IPS-20b (cell line): Measurements from ENCODE around the gene GUCA1A.
"Not testable (repeated sequence)": the region's sequence is repeated elsewhere in the genome, so short reads cannot be mapped to it uniquely, and the experiment has no call there.

Experiments
- H3K27ac ChIP-seq: one replicate; pipeline ENCODE4 v1.5.1; 2013; ENCODE audit warnings: low read length
- H3K27me3 ChIP-seq: 2 replicates; pipeline ENCODE4 v1.6.1; 2013; ENCODE audit warnings: mild to moderate bottlenecking, low read length, inconsistent platforms; ENCODE audit not compliant: insufficient read depth
- H3K36me3 ChIP-seq: 2 replicates; pipeline ENCODE4 v1.6.1; 2013; ENCODE audit warnings: low read depth, mild to moderate bottlenecking, inconsistent platforms, low read length, moderate library complexity; ENCODE audit not compliant: insufficient read depth
- H3K4me1 ChIP-seq: 2 replicates; pipeline ENCODE4 v1.6.1; 2013; ENCODE audit warnings: mild to moderate bottlenecking, control low read depth, inconsistent platforms, low read length, moderate library complexity; ENCODE audit not compliant: insufficient read depth
- H3K4me3 ChIP-seq: 2 replicates; pipeline ENCODE4 v1.5.1; 2013; ENCODE audit warnings: mild to moderate bottlenecking, low read length, inconsistent platforms
- H3K9ac ChIP-seq: 2 replicates; pipeline ENCODE4 v1.6.1; 2013; ENCODE audit warnings: low read depth, mild to moderate bottlenecking, inconsistent platforms, low read length, moderate library complexity
- H3K9me3 ChIP-seq: 2 replicates; pipeline ENCODE4 v1.6.1; 2013; ENCODE audit warnings: mild to moderate bottlenecking, low read depth, low read length, inconsistent platforms; ENCODE audit not compliant: insufficient read depth

Gene GUCA1A

DNA sequence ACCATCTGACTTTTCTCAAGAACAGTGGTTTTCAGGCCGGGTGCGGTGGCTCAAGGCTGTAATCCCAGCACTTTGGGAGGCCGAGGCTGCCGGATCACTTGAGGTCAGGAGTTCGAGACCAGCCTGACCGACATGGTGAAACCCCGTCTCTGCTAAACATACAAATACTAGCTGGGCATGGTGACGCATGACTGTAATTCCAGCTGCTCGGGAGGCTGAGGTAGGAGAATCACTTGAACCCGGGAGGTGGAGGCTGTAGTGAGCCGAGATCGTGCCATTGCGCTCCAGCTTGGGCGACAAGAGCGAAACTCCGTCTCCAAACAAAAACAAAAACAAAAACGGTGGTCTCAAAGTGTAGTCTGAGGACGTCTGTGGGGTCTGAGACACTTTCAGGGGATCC, 43.3 kb downstream of the GUCA1A start:
- not testable (repeated sequence) for H3K27ac ChIP-seq, H3K4me1 ChIP-seq, H3K27me3 ChIP-seq, H3K9me3 ChIP-seq
- Histone ChIP-seq H3K9ac (peak overlapping the region; percentile 95), H3K4me3 (peak overlapping the region; percentile 85), H3K36me3 (peaks cover 28% of the 10 kb centered on the region)

DNA sequence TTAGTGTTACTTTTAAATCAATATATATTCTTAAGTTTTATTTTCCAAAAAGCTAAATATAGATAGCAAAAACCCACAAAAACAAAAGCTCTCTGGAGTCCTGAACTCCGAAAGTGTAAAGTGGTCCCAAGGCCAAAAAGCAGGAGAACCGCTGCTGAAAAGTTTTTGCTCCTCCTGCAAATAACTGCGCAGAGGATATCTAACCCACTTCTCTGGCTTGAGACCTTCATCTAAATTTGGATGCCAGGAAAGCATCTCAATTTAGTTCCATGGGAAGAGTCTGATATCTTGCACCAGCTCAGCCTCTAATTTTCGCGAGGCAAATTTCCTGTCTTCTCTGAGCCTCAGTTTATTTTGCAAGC, 44.0 kb downstream of the GUCA1A start:
- Histone ChIP-seq H3K4me1 (peaks cover 5% of the 10 kb centered on the region; the same call in 1 of the 2 replicates), H3K4me3 (peak overlapping the region; percentile 85), H3K27me3 (no peaks in the 10 kb centered on the region), H3K27ac (no peak overlapping the region), H3K9me3 (no peaks in the 10 kb centered on the region), H3K9ac (peak overlapping the region; percentile 95), H3K36me3 (peaks cover 22% of the 10 kb centered on the region)

DNA sequence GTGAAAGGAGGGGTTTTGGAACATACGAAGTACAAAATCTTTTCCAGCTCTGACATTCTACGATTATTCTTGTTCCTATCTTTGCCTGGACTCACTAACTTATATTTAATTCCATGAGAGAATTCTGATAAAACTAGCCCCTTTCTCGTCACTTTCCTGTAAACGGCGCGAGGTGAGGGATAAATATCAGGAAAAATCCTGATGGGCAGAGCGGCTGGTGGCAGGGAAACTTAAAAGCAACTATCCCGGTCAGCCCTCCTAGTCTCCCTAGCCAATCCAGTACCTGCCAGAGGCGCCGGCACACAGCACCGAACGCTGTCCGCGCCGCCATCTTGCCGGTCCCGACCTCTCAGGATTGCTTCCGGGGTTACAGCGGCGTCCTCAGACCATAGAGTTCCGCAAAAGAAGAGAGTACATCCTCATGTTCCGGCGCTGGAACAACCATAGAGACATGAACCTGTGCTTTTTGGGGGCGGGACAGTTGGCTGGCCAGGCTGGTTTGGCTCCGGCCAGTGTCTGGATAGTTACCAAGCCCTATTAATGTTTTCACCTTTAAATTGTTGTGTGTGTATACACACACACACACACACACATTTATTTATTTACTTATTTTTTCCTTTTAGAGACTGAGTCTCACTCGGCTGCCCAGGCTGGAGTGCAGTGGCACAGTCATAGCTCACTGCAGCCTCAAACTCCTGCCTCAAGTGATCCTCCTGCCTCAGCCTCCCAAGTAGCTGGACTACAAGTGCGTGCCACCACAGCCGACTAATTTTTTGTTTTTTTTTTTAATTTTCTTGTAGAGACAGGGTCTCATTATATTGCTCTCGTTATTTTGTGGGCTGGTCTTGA, 44.6 kb downstream of the GUCA1A start, which contains the start of gene MRPS10:
Gene MRPS10, minus strand, starts transcription at position 343 of the 849 bp plus-strand sequence. Its CDS starts 12 bp downstream, at position 331.
- Histone ChIP-seq H3K27me3 (no peaks in the 10 kb centered on the region), H3K9me3 (no peaks in the 10 kb centered on the region), H3K4me3 (peak within 1 kb of the TSS; percentile 85), H3K4me1 (peaks cover 5% of the 10 kb centered on the region; the same call in 1 of the 2 replicates), H3K9ac (peak within 1 kb of the TSS; percentile 95), H3K36me3 (peaks cover 16% of the 10 kb centered on the region), H3K27ac (no peak within 1 kb of the TSS)

DNA sequence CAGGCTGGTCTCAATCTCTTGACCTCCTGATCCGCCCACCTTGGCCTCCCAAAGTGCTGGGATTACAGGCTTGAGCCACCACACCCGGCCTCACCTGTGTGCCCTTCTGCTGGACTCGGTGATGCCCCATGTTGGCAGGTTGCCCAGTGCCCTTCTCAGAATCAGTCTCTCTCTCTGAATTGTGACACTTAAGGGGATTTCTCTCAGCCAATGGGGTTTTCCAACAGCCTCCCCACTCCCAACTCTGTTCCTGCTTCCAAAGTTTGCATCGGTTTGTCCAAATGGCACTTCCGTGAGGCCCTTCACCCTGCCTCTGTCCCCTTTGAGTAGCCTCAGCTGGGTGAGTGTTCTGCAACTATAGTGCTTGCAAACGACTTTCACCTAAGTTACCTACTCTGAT, 47.6 kb downstream of the GUCA1A start:
- no peak overlapping the region for H3K4me3 ChIP-seq
- H3K9ac ChIP-seq, result no peak overlapping the region
- no peaks in the 10 kb centered on the region for H3K9me3 ChIP-seq
- H3K27ac ChIP-seq, result no peak overlapping the region
- H3K36me3 ChIP-seq, result no peaks in the 10 kb centered on the region
- H3K27me3 ChIP-seq, result no peaks in the 10 kb centered on the region
- peaks cover 5% of the 10 kb centered on the region; the same call in 1 of the 2 replicates for H3K4me1 ChIP-seq

DNA sequence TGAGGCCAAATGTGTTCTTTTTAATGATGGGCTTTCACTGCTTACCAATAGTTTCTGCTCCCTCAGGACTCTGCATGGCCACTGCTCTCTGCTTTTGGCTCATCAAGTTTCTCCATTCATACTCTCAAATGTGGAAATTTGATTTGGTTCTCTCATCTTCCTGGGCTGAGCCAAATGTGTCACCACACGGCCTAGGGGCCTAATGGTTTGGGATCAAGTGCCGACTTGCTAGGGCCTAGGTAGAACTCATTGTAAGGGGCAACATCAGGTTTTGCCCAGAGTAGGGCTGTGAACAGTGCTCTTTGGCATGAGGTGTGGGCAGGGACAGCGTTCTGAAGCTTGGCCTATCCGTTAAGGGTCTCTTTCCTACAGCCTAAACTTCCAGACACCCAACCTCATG, 48.4 kb downstream of the GUCA1A start:
- no peak overlapping the region for H3K4me3 ChIP-seq
- no peak overlapping the region for H3K9ac ChIP-seq
- H3K36me3 ChIP-seq, result peaks cover 2% of the 10 kb centered on the region; the same call in 1 of the 2 replicates
- no peaks in the 10 kb centered on the region for H3K27me3 ChIP-seq
- H3K9me3 ChIP-seq, result no peaks in the 10 kb centered on the region
- H3K27ac ChIP-seq, result no peak overlapping the region
- H3K4me1 ChIP-seq, result peaks cover 3% of the 10 kb centered on the region

DNA sequence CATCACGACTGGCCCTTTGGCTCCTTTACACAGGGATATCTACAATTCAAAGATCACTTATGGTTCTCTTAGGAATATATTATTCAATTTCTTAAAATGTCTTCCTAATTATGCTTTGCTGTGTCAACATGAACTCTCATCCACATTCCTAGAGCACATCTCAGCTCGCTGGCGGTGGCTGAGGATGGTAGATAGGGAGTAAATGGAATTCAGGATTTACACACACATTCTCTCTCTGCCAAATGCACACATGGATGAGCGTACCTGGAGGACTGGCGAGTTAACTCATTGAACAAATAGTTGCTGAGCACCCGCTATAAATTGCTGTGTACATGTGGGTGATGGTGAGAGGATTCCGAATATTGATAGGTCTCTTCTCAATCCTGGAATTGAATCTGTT, 49.3 kb downstream of the GUCA1A start:
- Histone ChIP-seq H3K27me3 (no peaks in the 10 kb centered on the region), H3K9me3 (no peaks in the 10 kb centered on the region), H3K4me3 (no peak overlapping the region), H3K36me3 (peaks cover 11% of the 10 kb centered on the region; the same call in 1 of the 2 replicates), H3K4me1 (no peaks in the 10 kb centered on the region; the same call in 1 of the 2 replicates), H3K9ac (no peak overlapping the region), H3K27ac (no peak overlapping the region)

DNA sequence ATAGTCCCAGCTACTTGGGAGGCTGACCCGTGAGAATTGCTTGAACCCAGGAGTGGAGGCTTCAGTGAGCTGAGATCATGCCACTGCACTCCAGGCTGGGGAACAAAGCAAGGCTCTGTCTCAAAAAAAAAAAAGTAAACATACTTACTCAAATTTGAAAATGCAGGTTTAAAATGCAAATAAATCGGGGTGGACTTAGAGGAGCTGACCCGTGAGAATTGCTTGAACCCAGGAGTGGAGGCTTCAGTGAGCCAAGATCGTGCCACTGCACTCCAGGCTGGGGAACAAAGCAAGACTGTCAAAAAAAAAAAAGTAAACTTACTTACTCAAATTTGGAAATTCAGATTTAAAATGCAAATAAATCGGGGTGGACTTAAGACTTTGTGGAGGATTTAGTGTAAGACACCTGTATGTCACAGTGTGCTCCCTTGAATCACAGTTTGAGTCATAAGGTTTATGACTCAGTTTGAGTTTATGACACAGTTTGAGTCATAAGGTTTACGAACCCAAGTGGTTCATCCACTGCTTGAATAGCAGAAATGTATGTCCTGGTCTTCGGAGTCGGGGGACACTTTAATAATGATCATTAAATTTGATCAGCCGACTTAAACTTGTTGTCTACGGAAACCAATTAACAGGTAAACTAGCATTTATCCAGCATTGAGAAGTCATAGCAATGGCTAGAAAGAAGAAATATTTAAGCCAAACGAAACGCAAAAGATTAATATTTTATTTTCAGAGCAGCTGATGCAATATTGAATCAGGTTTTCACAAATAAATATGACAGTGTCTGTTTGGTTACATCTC, 51.3 kb downstream of the GUCA1A start:
- H3K27ac ChIP-seq, result no peak overlapping the region
- no peaks in the 10 kb centered on the region for H3K9me3 ChIP-seq
- no peak overlapping the region for H3K4me3 ChIP-seq
- H3K27me3 ChIP-seq, result no peaks in the 10 kb centered on the region
- no peaks in the 10 kb centered on the region; the same call in 1 of the 2 replicates for H3K4me1 ChIP-seq
- no peak overlapping the region for H3K9ac ChIP-seq
- H3K36me3 ChIP-seq, result peaks cover 29% of the 10 kb centered on the region

DNA sequence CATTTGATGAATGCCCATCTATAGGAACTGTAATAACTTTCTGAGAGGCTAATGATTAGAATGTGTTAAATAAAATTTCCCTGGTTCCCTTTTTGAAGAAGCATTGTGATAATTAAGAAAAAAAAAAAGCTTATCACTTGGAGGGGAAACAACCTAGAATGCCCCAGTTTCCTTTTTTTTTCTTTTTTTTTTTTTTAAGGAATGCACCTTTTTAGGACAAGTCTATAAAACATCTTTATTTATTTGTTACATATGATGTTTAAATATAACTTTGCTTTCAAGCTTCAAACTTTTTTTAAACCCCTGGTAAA, 51.8 kb downstream of the GUCA1A start:
- no peaks in the 10 kb centered on the region; the same call in 1 of the 2 replicates for H3K4me1 ChIP-seq
- H3K27me3 ChIP-seq, result no peaks in the 10 kb centered on the region
- H3K9me3 ChIP-seq, result no peaks in the 10 kb centered on the region
- H3K4me3 ChIP-seq, result no peak overlapping the region
- no peak overlapping the region for H3K27ac ChIP-seq
- no peak overlapping the region for H3K9ac ChIP-seq
- peaks cover 30% of the 10 kb centered on the region for H3K36me3 ChIP-seq

DNA sequence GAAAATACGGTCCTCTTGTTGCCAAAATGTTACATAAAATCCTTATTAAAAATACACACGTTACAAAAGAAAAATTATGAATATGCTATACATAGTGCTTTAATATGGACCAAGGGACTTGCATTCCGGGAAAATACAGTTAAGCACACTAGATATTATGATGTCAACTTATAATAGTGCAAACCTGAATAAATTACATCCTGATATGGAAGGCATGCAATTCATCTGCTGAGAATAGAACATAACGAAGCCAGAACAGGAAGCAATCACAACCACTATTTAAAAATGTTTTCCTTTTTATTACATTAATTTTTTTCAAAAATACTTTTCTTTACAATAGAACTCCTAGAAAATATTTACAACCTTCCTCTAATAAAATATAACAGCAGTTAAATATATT, 52.3 kb downstream of the GUCA1A start:
- Histone ChIP-seq H3K4me3 (no peak overlapping the region), H3K9ac (no peak overlapping the region), H3K27me3 (no peaks in the 10 kb centered on the region), H3K36me3 (peaks cover 30% of the 10 kb centered on the region), H3K4me1 (no peaks in the 10 kb centered on the region; the same call in 1 of the 2 replicates), H3K9me3 (no peaks in the 10 kb centered on the region), H3K27ac (no peak overlapping the region)

DNA sequence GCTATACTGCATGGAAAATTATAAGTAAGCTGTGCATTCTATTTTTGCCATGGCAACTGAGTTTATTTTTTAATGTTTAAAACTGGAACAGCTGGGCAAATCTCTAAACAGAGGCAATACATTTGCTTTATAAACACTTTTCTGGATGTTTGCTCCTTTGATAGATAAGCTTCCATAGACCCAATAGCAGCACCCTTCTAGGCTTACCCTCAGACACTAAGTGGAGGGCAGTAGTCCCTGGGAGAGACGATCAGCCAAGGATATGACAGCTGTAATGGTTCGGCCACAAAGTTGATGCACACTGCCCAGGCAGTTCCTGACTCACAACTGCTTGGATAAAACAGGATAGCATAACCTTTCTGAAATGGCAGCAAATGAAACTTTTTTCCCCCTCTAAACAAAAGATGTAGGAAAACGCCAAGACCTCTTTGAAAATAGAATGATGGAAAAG, 53.0 kb downstream of the GUCA1A start:
- no peak overlapping the region for H3K4me3 ChIP-seq
- peaks cover 30% of the 10 kb centered on the region for H3K36me3 ChIP-seq
- no peaks in the 10 kb centered on the region for H3K27me3 ChIP-seq
- no peaks in the 10 kb centered on the region; the same call in 1 of the 2 replicates for H3K4me1 ChIP-seq
- H3K9ac ChIP-seq, result no peak overlapping the region
- H3K9me3 ChIP-seq, result no peaks in the 10 kb centered on the region
- no peak overlapping the region for H3K27ac ChIP-seq

DNA sequence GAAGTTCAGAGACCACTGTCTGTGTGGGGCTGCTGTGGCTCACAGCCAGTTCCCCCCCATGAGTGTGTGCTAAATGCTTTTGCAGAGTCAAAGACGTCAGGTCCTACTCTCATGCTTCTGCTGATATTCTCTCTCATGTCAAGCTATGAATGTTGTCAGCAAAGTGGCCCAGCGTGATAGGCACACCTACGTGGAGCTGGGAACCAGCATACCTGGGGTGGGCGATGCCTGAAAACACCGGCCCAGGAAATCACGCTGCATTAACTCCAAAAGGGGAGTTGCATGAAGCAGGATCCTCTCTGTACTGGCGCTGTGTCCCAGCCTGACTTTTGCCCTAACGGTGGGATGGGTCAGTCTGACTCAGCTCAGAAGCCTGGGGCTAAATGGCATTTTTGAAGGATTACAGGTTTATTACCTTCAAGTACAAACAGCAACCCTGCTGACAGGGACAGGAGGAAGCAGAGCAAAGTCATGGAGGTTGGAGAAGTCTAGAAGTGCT, 53.5 kb downstream of the GUCA1A start:
- H3K9ac ChIP-seq, result no peak overlapping the region; the same call in 1 of the 2 replicates
- H3K27me3 ChIP-seq, result no peaks in the 10 kb centered on the region
- H3K4me1 ChIP-seq, result no peaks in the 10 kb centered on the region; the same call in 1 of the 2 replicates
- H3K36me3 ChIP-seq, result peaks cover 35% of the 10 kb centered on the region
- H3K9me3 ChIP-seq, result no peaks in the 10 kb centered on the region
- no peak overlapping the region for H3K27ac ChIP-seq
- H3K4me3 ChIP-seq, result no peak overlapping the region
